DMS153 treated with DMSO at 0.1 percent for 48 hours (cell line): ENCODE data around the gene SMG7.

Experiments
- DNase-seq: peaks from one replicate; lab custom pipeline; 2025; ENCODE audit not compliant: unreplicated experiment; lab: John Stamatoyannopoulos, UW

The SMG7 gene

GRCh38 chr1:183586926-183587325 is 114.6 kb downstream of the SMG7 start:
- DNase-seq = no peak

GRCh38 chr1:183588827-183589226 is 116.5 kb downstream of the SMG7 start:
- DNase-seq = no peak

DNA sequence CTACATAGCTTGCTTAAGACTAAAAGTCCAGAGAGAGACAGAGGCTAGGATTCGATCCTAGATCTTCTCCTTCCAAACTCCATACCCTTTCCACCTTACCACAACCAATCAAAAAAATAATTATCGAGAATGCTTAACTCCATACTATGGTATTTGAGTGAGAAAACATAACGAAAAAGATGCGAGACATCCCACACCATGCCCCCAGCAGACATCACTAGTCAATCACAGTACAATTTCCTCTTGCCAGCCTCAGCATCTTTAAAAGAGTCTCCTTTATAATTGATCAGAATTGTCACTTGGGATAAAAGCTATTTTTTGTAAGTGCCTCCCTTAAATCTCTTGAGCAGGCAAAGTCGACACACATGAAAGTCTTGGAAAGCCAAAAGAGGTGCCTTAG is 117.1 kb downstream of the SMG7 start:
- no peak for DNase-seq

- no peak for DNase-seq
These were observed 117.6 kb downstream of the SMG7 start for GRCh38 chr1:183589874-183590243.

- no peak for DNase-seq
These were observed 118.2 kb downstream of the SMG7 start, which contains the start of gene NCF2 for GRCh38 chr1:183590244-183591191. TSS of gene NCF2 (minus strand) at chr1:183590459. CDS start at chr1:183590329, 130 bp downstream.

DNA sequence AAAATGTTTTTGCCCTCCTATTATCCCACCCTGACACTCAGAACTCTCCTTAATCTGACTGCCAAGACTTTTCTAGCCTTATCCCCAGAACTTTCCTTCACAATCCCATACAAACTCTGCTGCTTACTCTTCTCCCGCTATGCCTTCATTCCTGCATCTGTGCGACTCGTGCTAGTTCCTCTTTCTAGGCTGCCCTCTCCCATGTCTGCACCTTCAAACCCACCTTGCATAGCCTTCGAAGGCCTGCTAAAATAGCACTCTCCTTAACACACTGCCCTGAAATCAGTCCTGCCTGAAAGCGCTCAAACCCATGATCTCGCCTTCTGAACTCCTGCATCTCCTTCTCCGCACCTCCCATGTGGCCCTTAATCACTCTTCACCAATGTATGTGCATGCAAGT is 120.4 kb downstream of the SMG7 start:
- no peak for DNase-seq

GRCh38 chr1:183593356-183593755 is 121.1 kb downstream of the SMG7 start:
- no peak for DNase-seq

DNA sequence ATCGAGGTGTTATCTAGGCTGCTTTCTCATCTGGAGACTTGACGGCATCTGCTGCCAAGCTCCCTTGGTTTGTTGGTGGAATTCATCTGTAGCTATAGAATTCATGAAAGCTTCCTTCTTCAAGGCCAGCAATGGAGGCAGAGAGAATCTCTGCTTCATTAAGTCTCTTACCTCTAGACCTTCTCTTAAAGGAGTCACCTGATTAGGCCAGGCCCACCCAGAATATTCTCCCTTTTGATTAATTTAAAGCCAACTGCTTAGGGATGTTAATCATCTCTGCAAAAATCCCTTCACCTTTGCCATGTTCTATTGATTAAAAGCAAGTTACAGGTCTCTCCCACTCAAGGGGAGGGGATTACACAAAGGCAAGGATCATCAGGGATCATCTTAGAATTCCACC is 123.2 kb downstream of the SMG7 start:
- DNase-seq = no peak

GRCh38 chr1:183596500-183596899 is 124.2 kb downstream of the SMG7 start:
- DNase-seq = no peak

- DNase-seq = no peak
These were observed 125.5 kb downstream of the SMG7 start for GRCh38 chr1:183597656-183598347.

DNA sequence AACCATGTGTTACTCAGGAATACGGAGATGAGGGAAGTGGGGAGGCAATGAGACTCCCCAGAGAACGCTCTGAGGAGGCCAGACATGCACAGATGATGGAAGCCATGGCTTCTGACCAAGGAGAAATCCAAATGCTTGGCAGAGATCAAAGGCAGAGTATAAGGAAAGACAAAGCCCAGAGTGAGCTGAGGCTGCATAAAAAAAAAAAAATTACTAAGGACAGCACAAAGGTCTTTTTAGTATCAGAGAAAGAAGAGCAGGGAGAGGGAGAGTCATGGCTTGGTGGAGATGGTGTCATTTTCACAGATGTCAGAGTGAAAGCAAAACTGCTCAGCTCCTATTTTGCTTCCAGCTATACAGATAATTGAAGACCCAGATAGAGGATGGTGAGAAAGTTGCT is 126.1 kb downstream of the SMG7 start:
- no peak for DNase-seq

GRCh38 chr1:183600136-183600535 is 127.8 kb downstream of the SMG7 start:
- no peak for DNase-seq

DNA sequence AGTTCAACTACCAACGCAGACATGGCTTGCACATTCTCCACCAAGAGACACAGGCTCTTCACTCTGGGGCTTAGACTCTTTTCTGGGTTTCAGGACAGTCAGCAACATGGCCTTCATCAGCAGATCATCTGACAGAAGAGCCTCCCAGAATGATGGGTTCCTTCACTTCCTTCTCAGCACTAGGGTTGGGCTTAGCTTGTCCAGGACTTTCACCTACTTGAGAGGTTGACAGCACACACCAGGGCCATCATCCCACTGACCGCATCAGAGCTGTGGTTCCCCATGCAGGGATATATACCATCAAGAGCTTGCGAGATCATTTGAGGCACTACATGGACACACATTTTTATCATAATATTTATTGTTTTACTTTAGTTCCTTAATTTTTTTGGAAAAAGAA is 128.3 kb downstream of the SMG7 start:
- no peak for DNase-seq

- DNase-seq = no peak
These were observed 130.2 kb downstream of the SMG7 start for GRCh38 chr1:183602510-183602909.
